ENCODE results near the gene FIBCD1.

DNA sequence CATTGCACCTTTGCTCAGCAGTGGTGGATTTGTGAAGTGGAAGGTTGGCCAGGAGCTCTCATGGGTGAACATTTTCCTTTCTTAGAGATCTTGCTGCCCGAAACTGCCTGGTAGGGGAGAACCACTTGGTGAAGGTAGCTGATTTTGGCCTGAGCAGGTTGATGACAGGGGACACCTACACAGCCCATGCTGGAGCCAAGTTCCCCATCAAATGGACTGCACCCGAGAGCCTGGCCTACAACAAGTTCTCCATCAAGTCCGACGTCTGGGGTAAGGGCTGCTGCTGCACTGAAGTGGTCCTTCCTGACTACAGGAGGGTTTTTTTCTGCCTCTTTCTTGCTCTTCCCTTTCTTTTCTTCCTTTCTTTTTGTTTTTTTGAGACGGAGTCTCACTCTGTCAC lies 64.3 kb downstream of the FIBCD1 start:
- TF ChIP-seq, protein P1, sequence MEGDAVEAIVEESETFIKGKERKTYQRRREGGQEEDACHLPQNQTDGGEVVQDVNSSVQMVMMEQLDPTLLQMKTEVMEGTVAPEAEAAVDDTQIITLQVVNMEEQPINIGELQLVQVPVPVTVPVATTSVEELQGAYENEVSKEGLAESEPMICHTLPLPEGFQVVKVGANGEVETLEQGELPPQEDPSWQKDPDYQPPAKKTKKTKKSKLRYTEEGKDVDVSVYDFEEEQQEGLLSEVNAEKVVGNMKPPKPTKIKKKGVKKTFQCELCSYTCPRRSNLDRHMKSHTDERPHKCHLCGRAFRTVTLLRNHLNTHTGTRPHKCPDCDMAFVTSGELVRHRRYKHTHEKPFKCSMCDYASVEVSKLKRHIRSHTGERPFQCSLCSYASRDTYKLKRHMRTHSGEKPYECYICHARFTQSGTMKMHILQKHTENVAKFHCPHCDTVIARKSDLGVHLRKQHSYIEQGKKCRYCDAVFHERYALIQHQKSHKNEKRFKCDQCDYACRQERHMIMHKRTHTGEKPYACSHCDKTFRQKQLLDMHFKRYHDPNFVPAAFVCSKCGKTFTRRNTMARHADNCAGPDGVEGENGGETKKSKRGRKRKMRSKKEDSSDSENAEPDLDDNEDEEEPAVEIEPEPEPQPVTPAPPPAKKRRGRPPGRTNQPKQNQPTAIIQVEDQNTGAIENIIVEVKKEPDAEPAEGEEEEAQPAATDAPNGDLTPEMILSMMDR (optimal IDR thresholded peaks at IDR 0.05 in 1 of 3, IDR thresholded peaks at IDR 0.05 in 1 of 3, conservative IDR thresholded peaks at IDR 0.05 in 1 of 3; ENCODE audit: extremely low read depth in 1 of 3, insufficient read depth in 2 of 3, low read length in 3 of 3), result no peak
- TF ChIP-seq EZH2 (IDR thresholded peaks at IDR 0.05; ENCODE audit: low read length), result no peak

Data from keratinocyte (primary cell).